GM12874 (cell line): Measurements from ENCODE around the gene FICD.

ENCODE experiments used
- TF ChIP-seq, protein P1 (sequence below): IDR thresholded peaks from 2 replicates; pipeline ENCODE4 v1.5.1; 2011; ENCODE audit warnings: low read depth, mild to moderate bottlenecking, control low read depth, low read length, moderate library complexity; ENCODE audit not compliant: insufficient read depth

FICD gene

DNA sequence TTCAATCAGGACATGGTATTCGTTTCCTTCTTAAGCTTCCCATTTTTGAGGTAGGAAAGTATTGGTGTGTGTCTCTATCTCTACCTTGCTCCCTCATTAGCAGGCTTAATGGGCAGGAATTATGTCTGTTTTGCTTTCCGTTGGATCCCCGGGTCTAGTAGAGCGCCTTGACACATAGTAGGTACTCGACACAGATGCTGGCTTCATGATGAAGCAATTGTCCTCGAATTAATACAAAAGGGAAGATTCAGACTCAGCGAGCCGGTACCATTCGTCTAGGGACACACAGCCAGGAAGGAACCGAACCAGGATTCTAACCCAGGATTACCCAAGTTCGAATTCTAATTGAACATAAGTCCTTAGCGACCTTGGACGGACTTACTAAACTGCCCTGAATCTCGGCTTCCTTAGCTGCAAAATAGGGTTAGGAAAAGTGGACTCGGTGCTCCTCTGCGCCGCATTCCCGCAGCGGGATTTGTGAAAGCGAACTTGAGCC, 46.8 kb downstream of the FICD start:
- TF ChIP-seq, protein P1, sequence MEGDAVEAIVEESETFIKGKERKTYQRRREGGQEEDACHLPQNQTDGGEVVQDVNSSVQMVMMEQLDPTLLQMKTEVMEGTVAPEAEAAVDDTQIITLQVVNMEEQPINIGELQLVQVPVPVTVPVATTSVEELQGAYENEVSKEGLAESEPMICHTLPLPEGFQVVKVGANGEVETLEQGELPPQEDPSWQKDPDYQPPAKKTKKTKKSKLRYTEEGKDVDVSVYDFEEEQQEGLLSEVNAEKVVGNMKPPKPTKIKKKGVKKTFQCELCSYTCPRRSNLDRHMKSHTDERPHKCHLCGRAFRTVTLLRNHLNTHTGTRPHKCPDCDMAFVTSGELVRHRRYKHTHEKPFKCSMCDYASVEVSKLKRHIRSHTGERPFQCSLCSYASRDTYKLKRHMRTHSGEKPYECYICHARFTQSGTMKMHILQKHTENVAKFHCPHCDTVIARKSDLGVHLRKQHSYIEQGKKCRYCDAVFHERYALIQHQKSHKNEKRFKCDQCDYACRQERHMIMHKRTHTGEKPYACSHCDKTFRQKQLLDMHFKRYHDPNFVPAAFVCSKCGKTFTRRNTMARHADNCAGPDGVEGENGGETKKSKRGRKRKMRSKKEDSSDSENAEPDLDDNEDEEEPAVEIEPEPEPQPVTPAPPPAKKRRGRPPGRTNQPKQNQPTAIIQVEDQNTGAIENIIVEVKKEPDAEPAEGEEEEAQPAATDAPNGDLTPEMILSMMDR: no peak

DNA sequence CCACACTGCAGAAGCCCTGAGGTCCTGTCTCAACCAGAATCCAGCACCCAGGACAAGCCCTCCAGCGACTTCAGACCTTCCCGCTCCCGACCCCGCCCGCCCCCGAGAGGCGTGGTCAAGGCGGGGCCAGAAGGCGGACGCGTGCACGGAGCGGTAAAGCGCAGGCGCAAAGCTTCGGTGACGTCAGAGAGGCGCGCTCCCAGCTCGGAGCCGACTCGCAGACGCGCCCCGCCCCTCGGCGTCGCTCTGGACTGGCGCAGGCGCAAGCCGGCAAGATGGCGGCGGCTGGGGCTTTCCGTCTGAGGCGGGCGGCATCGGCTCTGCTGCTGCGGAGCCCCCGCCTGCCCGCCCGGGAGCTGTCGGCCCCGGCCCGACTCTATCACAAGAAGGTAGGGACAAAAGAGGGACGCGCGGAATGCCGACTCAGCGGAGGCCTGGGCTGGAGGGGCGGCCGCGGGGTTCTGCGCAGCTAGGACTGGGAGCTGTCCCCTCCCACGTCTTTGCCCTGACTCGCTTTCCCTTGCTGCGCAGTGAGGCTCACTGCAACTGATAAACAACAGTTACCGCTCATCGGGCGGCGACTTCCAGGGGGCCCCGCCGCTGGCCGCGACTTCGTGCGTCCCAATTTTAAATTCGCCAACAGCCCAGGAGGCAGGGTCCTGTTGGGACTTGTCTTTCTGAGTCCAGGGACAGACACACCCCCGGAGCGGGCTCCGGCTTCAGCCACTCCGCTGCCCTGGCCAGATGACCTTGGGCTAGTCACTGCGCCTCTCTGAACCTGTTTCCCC, 47.5 kb downstream of the FICD start, which contains the start of gene ISCU:
TSS of gene ISCU (plus strand) at position 249 of the 788 bp plus-strand sequence. CDS start at position 276, 27 bp downstream.
- TF ChIP-seq, protein P1: no peak

DNA sequence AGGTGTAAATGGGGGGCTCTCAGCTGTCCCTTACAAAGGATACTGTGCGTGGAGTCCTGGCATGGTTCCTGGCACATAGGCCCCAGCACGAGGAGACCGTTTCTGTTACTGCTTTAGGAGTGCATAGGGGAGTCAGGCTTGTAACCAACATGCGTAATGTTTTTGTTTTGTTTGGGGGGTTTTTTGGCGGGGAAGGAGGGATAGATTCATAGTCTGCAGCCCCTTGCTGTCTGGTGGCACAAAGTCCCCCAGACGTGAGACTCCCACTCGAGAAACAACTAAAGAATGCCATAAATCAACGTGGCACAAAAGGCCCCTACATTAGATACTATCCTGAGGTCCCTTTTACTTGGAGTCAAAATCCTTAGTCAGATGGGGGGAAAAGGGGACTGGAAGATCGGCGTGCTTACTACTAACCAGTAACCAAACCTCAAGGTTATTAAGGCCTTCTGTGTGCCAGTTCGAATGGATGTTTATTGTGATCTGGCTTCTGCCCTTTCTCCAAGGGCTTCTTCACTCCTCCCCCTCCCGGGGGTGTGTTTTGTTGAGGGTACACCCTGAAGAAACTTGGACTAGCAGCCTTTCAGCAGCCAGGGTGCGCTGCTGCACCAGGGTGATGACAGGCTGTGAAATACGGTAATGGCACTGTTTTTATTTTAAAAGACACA, 48.2 kb downstream of the FICD start:
- TF ChIP-seq, protein P1: peak; percentile 76

DNA sequence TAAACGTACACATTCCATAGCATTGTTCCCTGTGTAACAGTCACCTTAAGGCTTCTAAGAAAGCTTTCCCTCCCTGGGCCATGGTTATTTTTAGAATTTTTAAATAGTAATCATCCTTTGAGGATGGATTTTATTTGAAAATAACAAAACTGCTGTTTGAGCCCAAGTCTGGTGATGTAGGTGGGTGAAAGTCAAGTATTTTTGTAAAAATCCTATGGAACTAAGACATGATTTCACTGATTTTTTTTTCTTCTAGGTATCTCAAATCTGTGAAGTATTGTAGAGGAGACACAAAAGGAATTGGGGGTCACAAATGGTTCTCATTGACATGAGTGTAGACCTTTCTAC, 48.7 kb downstream of the FICD start:
- TF ChIP-seq, protein P1: no peak

DNA sequence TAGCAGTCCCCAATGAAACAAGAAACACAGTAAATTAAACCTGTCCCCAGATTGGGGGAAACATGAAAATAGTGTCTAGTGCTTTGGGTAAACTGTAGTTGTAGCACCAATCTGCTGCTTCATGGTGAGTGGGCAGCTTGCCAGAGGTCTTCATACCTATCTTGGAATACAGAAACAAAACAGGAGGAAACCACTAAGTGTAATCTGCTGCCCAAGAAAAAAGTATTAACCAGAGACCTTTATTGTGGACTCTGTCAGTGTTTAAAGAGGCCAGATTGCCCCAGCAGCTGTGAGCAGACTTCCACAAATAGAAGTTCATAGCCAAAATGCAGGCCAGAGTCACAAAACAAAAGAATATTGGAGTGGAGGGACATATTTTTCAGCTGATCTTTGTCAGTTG, 49.6 kb downstream of the FICD start:
- TF ChIP-seq, protein P1: no peak

DNA sequence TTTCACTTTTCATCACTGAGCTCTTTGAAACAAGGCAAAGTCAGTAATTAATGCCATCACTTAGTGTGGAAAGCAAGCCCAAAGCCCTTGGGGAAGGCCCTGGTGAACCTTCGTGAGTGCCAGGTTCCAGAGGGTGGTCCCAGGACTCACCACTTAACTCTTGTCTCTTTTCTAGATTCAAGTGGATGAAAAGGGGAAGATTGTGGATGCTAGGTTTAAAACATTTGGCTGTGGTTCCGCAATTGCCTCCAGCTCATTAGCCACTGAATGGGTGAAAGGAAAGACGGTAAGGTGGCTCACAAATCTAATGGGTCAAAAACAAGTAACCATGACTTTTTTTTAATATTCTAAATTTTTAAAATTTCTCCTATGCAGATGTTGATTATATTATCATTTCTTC, 50.1 kb downstream of the FICD start:
- TF ChIP-seq, protein P1: no peak

DNA sequence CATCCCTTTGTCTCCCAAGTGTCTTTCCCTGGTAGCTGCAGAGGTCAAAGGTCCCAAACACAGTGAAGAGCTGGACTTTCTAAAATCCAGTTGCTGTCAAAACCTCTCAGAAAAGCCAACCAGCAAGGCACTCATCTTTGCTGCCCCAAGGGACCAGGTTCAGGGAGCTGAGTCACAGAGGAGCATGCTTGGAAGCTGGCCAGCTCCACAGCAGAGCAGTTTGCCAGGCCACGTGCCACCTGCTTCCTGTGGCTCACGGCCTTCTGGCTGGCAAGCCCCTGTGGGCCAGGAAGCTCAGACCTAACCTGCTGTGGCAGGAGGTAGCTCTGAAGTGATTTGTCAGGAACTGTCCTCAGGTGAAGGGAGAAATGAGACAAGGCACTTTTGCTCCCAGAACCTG, 50.9 kb downstream of the FICD start:
- TF ChIP-seq, protein P1: no peak
